ENCODE data around the gene RBM23. TPM values are rescaled to one million over a fixed set of nuclear protein-coding genes. Genes with fewer than 3 reads are reported as not detected.

The RBM23 gene
- total RNA-seq, 1 donor from 2014 or later = 113 TPM

- Histone ChIP-seq H3K4me3 (peak overlapping the region; percentile 50 to 85), H3K9me3 (no peaks in the 10 kb centered on the region), H3K27me3 (no peaks in the 10 kb centered on the region), H3K27ac (peak overlapping the region; percentile 85), H3K4me1 (peaks cover 0 to 14% of the 10 kb centered on the region in 2 donors), H3K36me3 (peaks cover 14 to 15% of the 10 kb centered on the region in 2 donors)
- TF ChIP-seq, protein P1, sequence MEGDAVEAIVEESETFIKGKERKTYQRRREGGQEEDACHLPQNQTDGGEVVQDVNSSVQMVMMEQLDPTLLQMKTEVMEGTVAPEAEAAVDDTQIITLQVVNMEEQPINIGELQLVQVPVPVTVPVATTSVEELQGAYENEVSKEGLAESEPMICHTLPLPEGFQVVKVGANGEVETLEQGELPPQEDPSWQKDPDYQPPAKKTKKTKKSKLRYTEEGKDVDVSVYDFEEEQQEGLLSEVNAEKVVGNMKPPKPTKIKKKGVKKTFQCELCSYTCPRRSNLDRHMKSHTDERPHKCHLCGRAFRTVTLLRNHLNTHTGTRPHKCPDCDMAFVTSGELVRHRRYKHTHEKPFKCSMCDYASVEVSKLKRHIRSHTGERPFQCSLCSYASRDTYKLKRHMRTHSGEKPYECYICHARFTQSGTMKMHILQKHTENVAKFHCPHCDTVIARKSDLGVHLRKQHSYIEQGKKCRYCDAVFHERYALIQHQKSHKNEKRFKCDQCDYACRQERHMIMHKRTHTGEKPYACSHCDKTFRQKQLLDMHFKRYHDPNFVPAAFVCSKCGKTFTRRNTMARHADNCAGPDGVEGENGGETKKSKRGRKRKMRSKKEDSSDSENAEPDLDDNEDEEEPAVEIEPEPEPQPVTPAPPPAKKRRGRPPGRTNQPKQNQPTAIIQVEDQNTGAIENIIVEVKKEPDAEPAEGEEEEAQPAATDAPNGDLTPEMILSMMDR (IDR thresholded peaks at IDR 0.05) = no peak
- DNase-seq (ENCODE audit: low spot score in 2 of 2) = no peak
- intact Hi-C loops (cut with DNase I) = loop anchor here (1.0 to 10.0 kb wide), 8 partner anchors 11 to 537 kb away; partner anchors contain the start of genes AJUBA, BCL2L2, CDH24 and HAUS4
Measured at GRCh38 chr14:22929961-22930364, 11.0 kb upstream of the RBM23 start.

DNA sequence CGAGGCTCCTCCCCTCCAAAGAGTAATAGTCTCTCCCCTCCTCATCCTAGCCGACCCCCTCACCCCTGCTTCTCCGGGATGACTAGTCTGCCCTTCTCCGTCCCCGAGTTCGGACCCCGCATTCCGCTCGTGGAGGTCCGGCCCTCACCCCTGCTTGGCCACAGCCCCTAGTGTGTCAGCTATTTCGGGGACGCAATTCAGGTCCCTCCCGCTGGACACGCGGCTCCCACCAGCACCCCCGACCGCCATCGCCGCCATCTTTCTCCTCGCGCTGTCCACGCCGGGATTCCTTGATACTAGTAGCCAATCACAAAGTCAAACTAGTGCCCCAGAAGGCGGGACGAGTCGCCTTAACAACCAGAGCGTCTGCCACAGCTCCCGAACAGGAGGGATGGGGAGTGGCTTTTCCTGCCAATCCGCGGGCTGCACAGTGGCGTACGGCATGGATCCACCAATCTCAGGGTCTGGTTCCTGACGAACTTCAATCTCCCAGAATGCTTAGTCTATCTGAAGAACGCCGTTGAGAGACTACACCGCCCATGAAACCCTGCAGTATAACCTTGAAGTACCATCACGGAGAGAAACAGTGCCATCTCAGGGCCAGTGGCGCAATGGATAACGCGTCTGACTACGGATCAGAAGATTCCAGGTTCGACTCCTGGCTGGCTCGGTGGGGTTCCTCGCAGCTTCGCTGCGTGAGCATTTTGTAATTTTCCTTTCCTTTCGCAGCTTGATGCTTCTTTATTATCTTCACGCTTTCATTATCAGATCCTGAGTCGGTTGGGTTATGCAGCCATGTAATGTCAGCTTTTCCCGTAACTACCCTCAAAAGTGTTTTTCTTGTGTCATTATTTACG, 10.4 kb upstream of the RBM23 start, which contains the start of gene PRMT5:
PRMT5 (minus strand) TSS at position 273 of the 857 bp plus-strand sequence; CDS start at position 258, 15 bp downstream.
- intact Hi-C loops (cut with DNase I) = loop anchor here (1.0 to 10.0 kb wide), 4 partner anchors 10 to 538 kb away; partner anchors contain the start of genes BCL2L2, LRP10, NGDN and PPP1R3E
- Histone ChIP-seq H3K27me3 (no peaks in the 10 kb centered on the region), H3K4me3 (peak within 1 kb of the TSS; percentile 85 to 87), H3K4me1 (peaks cover 0 to 14% of the 10 kb centered on the region in 2 donors), H3K9me3 (no peaks in the 10 kb centered on the region), H3K36me3 (peaks cover 20 to 22% of the 10 kb centered on the region in 2 donors), H3K27ac (peak within 1 kb of the TSS; percentile 87 to 91)
- peak; percentile 99 to 100 for DNase-seq (ENCODE audit: low spot score in 2 of 2)
- TF ChIP-seq, protein P1 (IDR thresholded peaks at IDR 0.05) = no peak

DNA sequence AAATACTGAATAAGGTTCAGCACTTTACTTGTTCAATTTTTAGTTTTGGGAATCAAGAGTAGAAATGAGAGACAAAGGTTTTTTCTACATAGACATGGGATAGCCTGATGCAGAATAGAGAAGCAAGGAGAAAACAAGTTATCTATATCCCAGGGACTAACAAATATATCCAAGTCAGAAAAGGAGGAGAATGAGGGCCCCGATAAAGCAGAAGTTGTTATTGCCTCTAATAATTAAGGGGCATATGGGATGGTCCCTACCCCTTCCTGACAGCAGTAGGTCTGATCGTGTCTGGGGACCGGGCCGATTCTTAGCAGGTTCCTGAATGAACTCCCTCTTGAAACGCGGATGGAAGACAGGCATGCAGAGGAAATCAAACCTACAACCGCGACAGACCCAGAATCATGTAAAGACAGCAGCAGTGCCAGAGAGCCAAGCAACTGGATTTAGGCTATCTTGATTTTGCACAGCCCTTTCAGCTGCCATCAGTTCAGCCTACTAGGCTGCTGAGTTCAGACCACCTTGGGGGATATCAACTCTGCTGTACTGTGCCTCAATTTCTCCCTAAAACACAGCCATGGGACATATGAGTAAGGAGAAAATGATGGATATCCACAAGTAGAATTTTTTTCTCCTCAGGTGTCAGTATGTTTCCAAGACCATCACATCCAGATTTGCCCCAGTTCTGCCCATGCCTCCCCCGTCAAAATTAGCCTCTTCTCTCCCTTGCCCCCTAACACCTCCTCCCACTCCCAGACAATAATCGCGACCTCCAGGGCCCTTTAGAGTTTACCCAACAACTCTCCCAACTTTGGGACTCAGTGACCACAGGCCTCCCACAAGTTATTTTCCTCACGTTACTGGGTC, 9.5 kb upstream of the RBM23 start:
- H3K27me3 ChIP-seq = no peaks in the 10 kb centered on the region
- no peaks in the 10 kb centered on the region for H3K9me3 ChIP-seq
- TF ChIP-seq, protein P1 (IDR thresholded peaks at IDR 0.05) = no peak
- peak overlapping the region; percentile 85 to 87 for H3K4me3 ChIP-seq
- peaks cover 0 to 14% of the 10 kb centered on the region in 2 donors for H3K4me1 ChIP-seq
- intact Hi-C loops (cut with DNase I) = loop anchor here (1.0 to 10.0 kb wide), 4 partner anchors 9 to 539 kb away; partner anchors contain the start of genes BCL2L2, LRP10, NGDN and PPP1R3E
- DNase-seq (ENCODE audit: low spot score in 2 of 2) = no peak
- H3K36me3 ChIP-seq = peaks cover 29 to 30% of the 10 kb centered on the region in 2 donors
- peak overlapping the region; percentile 87 to 91 for H3K27ac ChIP-seq

DNA sequence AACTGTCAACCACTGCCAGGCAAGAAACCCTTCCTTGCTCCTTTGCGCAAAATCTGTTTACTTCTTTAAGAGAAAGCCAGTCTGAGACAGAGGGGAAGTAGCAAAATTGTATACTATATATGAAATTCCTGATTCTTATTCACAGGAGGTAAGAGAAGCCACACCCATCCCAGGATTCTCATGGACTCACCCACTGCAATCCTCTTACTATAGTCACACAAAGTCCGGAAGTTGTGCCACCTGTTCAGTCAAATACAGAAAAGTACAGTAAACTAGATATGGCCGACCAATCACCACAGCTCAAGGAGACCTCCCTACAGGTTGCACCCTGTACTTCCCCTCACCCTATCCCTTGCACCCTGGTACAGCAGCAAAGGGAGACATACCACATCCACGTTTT, 7.4 kb upstream of the RBM23 start:
- intact Hi-C loops (cut with DNase I) = loop anchor here (5.0 to 10.0 kb wide), 2 partner anchors 378 to 541 kb away; partner anchors contain the start of genes BCL2L2, NGDN and PPP1R3E
- H3K27me3 ChIP-seq = no peaks in the 10 kb centered on the region
- H3K9me3 ChIP-seq = no peaks in the 10 kb centered on the region
- TF ChIP-seq, protein P1 (IDR thresholded peaks at IDR 0.05) = no peak
- no peak for DNase-seq (ENCODE audit: low spot score in 2 of 2)
- no peak overlapping the region for H3K27ac ChIP-seq
- peaks cover 40 to 47% of the 10 kb centered on the region in 2 donors for H3K36me3 ChIP-seq
- H3K4me1 ChIP-seq = peaks cover 0 to 14% of the 10 kb centered on the region in 2 donors
- H3K4me3 ChIP-seq = no peak overlapping the region

DNA sequence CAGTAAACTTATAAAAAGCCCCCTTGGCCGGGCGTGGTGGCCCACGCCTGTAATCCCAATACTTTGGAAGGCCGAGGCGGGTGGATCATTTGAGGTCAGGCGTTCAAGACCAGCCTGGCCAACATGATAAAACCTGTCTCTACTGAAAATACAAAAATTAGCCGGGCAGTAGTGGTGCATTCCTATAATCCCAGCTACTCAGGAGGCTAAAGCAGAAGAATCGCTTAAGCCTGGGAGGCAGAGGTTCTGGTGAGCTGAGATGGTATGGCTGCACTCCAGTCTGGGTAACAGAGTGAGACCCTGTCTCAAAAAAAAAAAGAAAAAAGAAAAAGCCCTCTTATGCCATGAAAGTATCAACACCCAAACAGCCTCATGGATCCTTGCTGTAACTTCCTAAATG, 6.6 kb upstream of the RBM23 start:
- TF ChIP-seq, protein P1 (IDR thresholded peaks at IDR 0.05) = no peak

More for the DNA sequence above, 6.6 kb upstream of the RBM23 start:
- Histone ChIP-seq H3K36me3 (peaks cover 47 to 49% of the 10 kb centered on the region in 2 donors), H3K27ac (no peak overlapping the region), H3K4me3 (no peak overlapping the region), H3K4me1 (peaks cover 0 to 14% of the 10 kb centered on the region in 2 donors), H3K9me3 (no peaks in the 10 kb centered on the region), H3K27me3 (no peaks in the 10 kb centered on the region)
- intact Hi-C loops (cut with DNase I) = loop anchor here (5.0 to 10.0 kb wide), 2 partner anchors 379 to 542 kb away; partner anchors contain the start of genes BCL2L2, NGDN and PPP1R3E
- no peak for DNase-seq (ENCODE audit: low spot score in 2 of 2)

Measured in ascending aorta (tissue), 2 donors.